Muscle layer of colon (tissue), 2 donors: Measurements from ENCODE around the gene MTHFD1L.

Experiments used
- H3K27ac ChIP-seq: one replicate; pipeline ENCODE4 v1.7.0; 2013; ENCODE audit warnings: low read depth, mild to moderate bottlenecking, low read length, moderate library complexity
- H3K27me3 ChIP-seq, 2 donors: one replicate each; pipeline ENCODE4 v1.7.0; 2013; ENCODE audit warnings: low read length in 2 of 2, mild to moderate bottlenecking in 2 of 2; ENCODE audit not compliant: insufficient read depth in 2 of 2, control insufficient read depth in 1 of 2
- H3K36me3 ChIP-seq: one replicate; pipeline ENCODE4 v1.7.0; 2013; ENCODE audit warnings: mild to moderate bottlenecking, low read length; ENCODE audit not compliant: insufficient read depth
- H3K4me1 ChIP-seq: one replicate; pipeline ENCODE4 v1.7.0; 2013; ENCODE audit warnings: mild to moderate bottlenecking, low read length; ENCODE audit not compliant: insufficient read depth
- H3K4me3 ChIP-seq, 2 donors: one replicate each; pipeline ENCODE4 v1.7.0; 2013; ENCODE audit warnings: low read length in 2 of 2, low read depth in 1 of 2, mild to moderate bottlenecking in 1 of 2, moderate library complexity in 1 of 2
- H3K9ac ChIP-seq: one replicate; pipeline ENCODE4 v1.7.0; 2013; ENCODE audit warnings: low read length
- H3K9me3 ChIP-seq: one replicate; pipeline ENCODE4 v1.7.0; 2013; ENCODE audit warnings: mild to moderate bottlenecking, low read length
- donor health status: abdominal sarcoma.
- donor health status: Adenocarcinoma of cecum.

The MTHFD1L gene

DNA sequence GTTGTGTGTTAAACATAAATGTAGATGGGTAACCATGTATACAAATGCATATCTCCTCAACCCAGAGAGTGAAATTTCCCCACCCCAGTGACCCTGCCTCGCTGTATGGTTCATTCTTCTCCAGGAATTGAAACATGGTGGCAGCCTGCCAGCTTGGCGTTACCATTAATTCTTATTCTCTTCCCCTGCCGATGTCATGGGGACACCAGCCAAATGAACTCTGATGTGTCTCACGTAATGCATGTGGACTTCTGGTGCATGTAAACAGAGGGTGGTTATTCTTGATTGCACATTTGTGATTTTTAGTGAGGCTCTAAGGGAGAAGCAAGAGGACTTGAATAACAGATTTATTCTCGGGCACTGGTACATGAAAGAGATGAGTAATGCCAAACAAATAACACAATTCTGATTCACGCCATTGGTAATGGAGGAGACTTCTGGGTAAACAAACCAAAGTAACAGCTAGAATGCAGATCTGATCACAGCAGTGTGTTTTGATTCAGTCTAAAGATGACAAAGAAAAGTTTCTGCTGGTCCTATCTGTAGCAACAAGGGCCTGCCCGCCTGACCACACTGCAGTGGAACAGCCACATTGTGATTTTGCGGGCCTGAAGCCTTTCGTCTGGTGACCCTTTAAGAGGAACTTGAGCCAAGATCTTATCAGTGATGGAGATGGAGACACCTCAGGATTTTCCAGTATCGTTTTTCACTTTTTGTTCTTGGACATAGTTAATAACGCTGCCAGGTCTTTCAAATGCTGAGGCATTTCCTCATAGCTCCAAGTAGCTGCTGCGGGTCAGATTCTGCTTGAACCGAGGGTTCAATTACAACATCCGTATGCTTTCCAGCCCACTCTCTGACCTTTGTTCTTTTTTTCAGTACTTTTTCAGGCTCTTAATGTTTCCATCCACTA, 202.4 kb downstream of the MTHFD1L start:
- Histone ChIP-seq H3K9ac (no peak overlapping the region), H3K27me3 (no peaks in the 10 kb centered on the region), H3K27ac (peak overlapping the region; percentile 41), H3K4me3 (no peak overlapping the region), H3K4me1 (peaks cover 28% of the 10 kb centered on the region), H3K36me3 (no peaks in the 10 kb centered on the region), H3K9me3 (no peaks in the 10 kb centered on the region)

DNA sequence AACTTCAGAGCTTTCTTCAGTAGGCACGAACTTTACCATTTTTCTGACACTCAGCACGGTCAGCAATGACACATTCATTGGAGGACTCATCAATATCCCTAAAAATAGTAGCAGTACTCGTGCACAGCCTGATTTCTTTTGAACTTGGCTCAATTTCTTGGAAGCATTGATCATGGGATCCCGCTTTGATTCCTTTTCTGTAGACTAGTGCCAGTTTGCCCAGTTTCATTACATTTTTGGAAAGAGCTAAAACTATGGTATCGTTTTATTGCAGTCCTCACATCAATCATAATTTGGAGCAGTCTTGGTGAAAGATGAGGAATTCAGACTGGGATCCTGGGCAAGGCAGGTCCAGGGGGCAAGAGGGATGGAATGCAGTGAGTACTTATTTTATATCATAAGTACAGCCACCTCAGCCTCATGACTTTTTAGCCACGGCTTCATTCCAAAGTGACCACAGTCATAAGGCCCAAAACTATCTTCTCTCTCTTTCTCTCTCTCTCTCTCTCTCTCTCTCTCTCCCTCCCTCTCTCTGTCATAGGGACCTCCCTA, 203.3 kb downstream of the MTHFD1L start:
- peaks cover 19% of the 10 kb centered on the region for H3K4me1 ChIP-seq
- H3K9ac ChIP-seq = no peak overlapping the region
- H3K9me3 ChIP-seq = no peaks in the 10 kb centered on the region
- peak overlapping the region; percentile 4 for H3K27ac ChIP-seq
- H3K4me3 ChIP-seq = no peak overlapping the region
- no peaks in the 10 kb centered on the region for H3K27me3 ChIP-seq
- H3K36me3 ChIP-seq = no peaks in the 10 kb centered on the region

DNA sequence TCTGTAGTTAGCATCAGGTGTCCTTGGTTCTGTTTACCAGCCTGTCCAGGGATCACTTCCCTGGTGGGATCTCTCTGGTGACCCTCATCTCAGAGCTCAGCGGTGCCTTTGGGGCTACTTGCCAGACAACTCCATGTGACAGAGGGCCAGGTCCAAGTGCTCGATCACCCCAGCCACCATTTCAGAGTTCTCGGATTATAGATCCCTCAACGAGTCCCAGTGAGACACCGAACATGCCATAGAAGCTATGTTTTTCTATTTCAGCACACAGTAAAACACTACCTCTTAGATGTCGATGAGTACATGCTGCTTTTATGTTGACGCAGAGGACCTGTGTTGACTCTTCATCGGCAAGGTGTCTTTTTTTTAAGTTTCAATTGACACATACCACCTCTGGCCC, 204.1 kb downstream of the MTHFD1L start:
- no peak overlapping the region for H3K9ac ChIP-seq
- no peaks in the 10 kb centered on the region for H3K27me3 ChIP-seq
- no peaks in the 10 kb centered on the region for H3K36me3 ChIP-seq
- no peak overlapping the region for H3K4me3 ChIP-seq
- peaks cover 19% of the 10 kb centered on the region for H3K4me1 ChIP-seq
- peak overlapping the region; percentile 1 for H3K27ac ChIP-seq
- no peaks in the 10 kb centered on the region for H3K9me3 ChIP-seq

DNA sequence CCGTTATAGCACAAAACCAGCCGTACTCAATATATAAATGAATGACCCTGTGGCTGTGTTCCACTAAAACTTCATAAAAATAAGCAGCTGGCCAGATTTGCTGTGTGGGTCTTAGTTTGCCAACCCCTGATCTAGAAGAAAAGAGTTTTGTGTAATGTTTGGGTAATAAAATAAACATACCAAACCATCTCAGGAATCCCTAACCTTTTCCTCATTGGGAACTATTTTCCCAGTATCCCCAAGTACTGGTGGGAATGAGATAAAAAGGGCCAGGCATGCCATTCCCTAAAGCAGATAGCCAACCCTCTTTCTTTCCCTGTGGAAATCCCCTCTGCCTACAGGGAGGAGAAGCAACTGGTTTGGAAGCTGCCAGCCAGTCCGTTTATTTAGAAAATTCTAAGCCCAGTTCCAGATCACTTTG, 205.1 kb downstream of the MTHFD1L start:
- Histone ChIP-seq H3K36me3 (no peaks in the 10 kb centered on the region), H3K27me3 (no peaks in the 10 kb centered on the region), H3K9me3 (no peaks in the 10 kb centered on the region), H3K4me3 (peak overlapping the region in 1 of 2 donors; percentile 36), H3K27ac (peak overlapping the region; percentile 24), H3K9ac (peak overlapping the region; percentile 8), H3K4me1 (peaks cover 19% of the 10 kb centered on the region)

DNA sequence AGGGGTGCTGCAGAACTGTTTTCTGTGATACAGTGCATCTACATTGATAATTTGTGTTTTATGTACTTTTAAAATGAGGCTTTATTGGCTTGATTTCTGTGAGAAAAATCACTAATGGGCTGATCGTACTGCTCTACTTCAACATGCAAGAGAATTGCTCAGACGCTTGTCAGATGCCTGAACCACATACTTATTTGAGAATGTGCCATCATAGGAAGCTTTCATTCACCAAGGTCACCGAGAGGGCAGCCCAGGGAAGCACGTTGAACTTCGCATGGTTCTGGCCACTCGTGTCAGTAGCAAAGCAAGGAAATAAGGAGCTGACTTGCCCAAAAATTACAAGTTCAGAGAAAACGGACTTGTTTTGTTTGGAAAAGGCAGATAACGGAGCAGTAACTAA, 205.8 kb downstream of the MTHFD1L start:
- Histone ChIP-seq H3K27ac (peak overlapping the region; percentile 27), H3K9me3 (no peaks in the 10 kb centered on the region), H3K9ac (peak overlapping the region; percentile 8), H3K4me3 (peak overlapping the region in 1 of 2 donors; percentile 36), H3K4me1 (peaks cover 19% of the 10 kb centered on the region), H3K36me3 (no peaks in the 10 kb centered on the region), H3K27me3 (no peaks in the 10 kb centered on the region)

DNA sequence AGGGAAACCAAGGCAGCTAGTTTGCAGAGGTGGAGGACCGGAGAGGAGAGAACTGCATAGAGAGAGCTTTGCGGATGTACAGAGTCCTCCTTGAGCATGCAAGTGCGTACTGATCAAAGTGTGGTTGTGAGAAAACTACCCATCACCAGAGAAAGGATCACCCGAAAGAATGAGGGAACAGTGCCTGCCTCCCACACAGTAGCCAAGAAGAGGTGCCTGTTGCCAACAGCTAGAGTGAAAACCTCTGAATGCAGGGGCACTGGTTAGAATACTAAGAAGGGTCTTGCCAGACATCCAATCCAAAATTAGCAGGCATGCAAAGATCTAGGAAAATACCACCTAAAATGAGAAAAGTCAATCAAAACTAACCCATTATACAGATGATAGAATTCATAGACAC, 207.6 kb downstream of the MTHFD1L start:
- peaks cover 10% of the 10 kb centered on the region for H3K4me1 ChIP-seq
- H3K27me3 ChIP-seq = no peaks in the 10 kb centered on the region
- no peaks in the 10 kb centered on the region for H3K36me3 ChIP-seq
- H3K27ac ChIP-seq = no peak overlapping the region
- no peak overlapping the region for H3K4me3 ChIP-seq
- H3K9me3 ChIP-seq = no peaks in the 10 kb centered on the region
- no peak overlapping the region for H3K9ac ChIP-seq

DNA sequence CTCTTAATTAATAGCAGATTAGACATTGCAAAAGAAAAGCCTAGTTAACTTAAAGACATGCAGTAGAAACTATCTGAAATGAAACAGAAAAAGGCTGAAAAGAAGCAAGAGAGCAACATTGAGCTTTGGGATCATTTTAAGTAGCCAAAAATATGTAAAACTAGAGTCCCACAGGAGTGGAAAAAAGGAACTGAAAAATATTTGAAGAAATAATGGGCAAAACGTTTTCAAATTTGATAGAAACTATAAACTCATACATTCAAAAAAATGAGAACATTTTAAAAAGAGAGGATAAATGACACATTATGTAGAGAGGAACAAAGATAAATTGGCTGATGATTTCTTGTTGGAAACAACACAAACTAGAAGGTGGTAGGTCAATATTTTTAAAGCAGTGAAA, 208.2 kb downstream of the MTHFD1L start:
- Histone ChIP-seq H3K9me3 (no peaks in the 10 kb centered on the region), H3K4me3 (no peak overlapping the region), H3K9ac (no peak overlapping the region), H3K27me3 (no peaks in the 10 kb centered on the region), H3K36me3 (no peaks in the 10 kb centered on the region), H3K27ac (no peak overlapping the region), H3K4me1 (peaks cover 7% of the 10 kb centered on the region)

DNA sequence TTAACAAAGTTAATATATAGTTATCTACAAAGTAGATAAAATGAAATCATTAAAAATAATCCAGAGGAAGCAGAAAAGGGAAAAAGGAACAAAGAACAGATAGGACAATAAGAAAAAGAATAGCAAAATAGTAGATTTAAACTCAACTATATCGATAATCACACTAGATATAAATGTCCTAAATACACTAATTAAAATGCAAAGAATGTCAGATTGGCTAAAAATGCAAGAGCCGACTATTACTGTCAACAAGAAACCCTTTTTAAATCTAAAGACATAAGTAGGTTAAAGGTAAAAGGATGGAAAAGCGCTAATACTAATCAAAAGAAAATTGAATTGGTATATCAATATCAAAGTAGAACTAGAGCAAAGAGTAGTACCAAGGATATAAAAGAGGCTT, 209.5 kb downstream of the MTHFD1L start:
- H3K27ac ChIP-seq = no peak overlapping the region
- no peaks in the 10 kb centered on the region for H3K27me3 ChIP-seq
- no peak overlapping the region for H3K9ac ChIP-seq
- no peak overlapping the region for H3K4me3 ChIP-seq
- no peaks in the 10 kb centered on the region for H3K36me3 ChIP-seq
- H3K4me1 ChIP-seq = peaks cover 7% of the 10 kb centered on the region
- no peaks in the 10 kb centered on the region for H3K9me3 ChIP-seq

DNA sequence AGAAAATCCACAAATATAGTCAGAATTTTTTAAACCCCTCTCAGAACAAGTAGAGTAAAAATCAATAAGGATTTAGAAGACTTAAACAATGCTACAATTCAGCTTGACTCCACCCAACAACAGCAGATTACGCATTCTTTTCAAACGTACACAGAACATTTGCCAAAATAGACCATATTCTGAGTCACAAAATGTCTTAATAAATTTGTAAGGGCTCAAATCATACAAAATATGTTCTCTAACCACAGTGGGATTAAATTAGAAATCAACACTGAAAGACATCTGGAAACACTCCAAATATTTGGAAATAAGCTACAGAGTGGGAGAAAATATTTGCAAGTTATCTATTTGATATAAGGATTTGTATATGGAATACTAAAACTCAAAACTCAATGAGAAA, 210.0 kb downstream of the MTHFD1L start:
- no peak overlapping the region for H3K4me3 ChIP-seq
- H3K9ac ChIP-seq = no peak overlapping the region
- no peaks in the 10 kb centered on the region for H3K9me3 ChIP-seq
- H3K36me3 ChIP-seq = no peaks in the 10 kb centered on the region
- H3K4me1 ChIP-seq = peaks cover 2% of the 10 kb centered on the region
- no peak overlapping the region for H3K27ac ChIP-seq
- no peaks in the 10 kb centered on the region for H3K27me3 ChIP-seq

DNA sequence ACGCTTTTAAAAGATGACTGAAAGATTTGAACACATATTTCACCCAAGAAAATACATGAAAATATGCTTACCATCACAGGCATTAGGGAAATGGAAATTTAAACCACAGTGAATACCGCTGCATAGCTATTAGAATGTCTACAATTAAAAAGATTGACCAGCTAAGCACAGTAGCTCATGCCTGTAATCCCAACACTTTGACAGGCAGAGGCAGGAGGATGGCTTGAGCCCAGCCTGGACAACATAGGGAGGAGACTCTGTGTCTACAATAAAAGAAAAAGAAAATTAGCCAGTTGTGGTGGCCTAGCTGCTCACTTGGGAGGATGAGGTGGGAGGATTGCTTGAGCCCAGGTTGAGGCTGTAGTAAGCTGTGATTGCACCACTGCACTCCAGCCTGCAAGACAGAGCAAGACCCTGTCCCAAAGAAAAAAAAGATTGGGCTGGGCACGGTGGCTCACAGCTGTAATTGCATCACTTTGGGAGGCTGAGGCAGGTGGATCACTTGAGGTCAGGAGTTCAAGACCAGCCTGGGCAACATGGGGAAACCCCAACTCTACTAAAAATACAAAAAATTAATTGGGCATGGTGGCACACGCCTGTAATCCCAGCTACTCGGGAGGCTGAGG, 210.5 kb downstream of the MTHFD1L start:
- no peak overlapping the region for H3K27ac ChIP-seq

DNA sequence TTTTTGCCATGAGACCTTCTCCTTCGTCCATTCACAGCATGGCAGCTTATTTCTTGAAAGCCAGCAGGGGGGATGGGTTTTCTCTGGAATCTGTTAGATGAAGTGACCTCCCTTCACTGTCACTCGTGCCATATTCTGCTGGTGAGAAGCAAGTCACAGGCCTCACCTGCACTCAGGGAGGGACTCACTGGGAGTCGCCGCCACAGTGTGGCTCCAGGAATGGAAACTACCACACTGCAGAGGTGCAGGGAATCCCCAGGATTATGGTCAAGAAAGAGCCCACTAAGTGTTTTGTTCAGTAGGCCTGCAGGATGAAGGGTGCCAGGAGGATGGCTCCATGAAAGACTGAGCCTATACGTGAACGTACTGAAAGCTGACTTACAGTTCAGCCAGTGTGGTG, 213.2 kb downstream of the MTHFD1L start:
- Histone ChIP-seq H3K9ac (no peak overlapping the region), H3K4me1 (no peaks in the 10 kb centered on the region), H3K36me3 (no peaks in the 10 kb centered on the region), H3K27ac (no peak overlapping the region), H3K4me3 (no peak overlapping the region), H3K9me3 (no peaks in the 10 kb centered on the region), H3K27me3 (no peaks in the 10 kb centered on the region)

More for the DNA sequence above, 210.5 kb downstream of the MTHFD1L start:
- no peaks in the 10 kb centered on the region for H3K4me1 ChIP-seq
- H3K27me3 ChIP-seq = no peaks in the 10 kb centered on the region
- H3K9me3 ChIP-seq = no peaks in the 10 kb centered on the region
- no peaks in the 10 kb centered on the region for H3K36me3 ChIP-seq
- H3K9ac ChIP-seq = no peak overlapping the region
- no peak overlapping the region for H3K4me3 ChIP-seq
